Measurements from ENCODE around the gene TMEM171. TPM values are rescaled to one million over a fixed set of nuclear protein-coding genes. Genes with fewer than 3 reads are reported as not detected.

The TMEM171 gene
- total and polyA plus RNA-seq, 2 donors from 2014 or later, result 15.4 to 17.7 TPM

GRCh38 chr5:73154208-73155006, 34.0 kb downstream of the TMEM171 start:
- Histone ChIP-seq H3K9me3 (ENCODE audit: control insufficient read depth in 2 of 3, insufficient read depth in 1 of 3, low read length in 3 of 3) (no peaks in the 10 kb centered on the region), H3K4me1 (ENCODE audit: control insufficient read depth in 2 of 3, insufficient read depth in 2 of 3, low read depth in 1 of 3, low read length in 3 of 3) (peaks cover 0 to 48% (median 38%) of the 10 kb centered on the region in 3 donors), H3K27ac (ENCODE audit: low read depth in 2 of 2, low read length in 2 of 2) (peak overlapping the region; percentile 26 to 57), H3K27me3 (ENCODE audit: control insufficient read depth, insufficient read depth, low read length) (no peaks in the 10 kb centered on the region), H3K4me3 (ENCODE audit: low read length in 3 of 3) (no peak overlapping the region), H3K9ac (ENCODE audit: low read length in 3 of 3) (no peak overlapping the region), H3K36me3 (ENCODE audit: control insufficient read depth in 2 of 3, insufficient read depth in 3 of 3, low read length in 3 of 3) (no peaks in the 10 kb centered on the region)
- DNase-seq, result peak in 1 of 5 donors; percentile 45
- no peak for TF ChIP-seq CTCF (IDR thresholded peaks at IDR 0.05; ENCODE audit: borderline replicate concordance, extremely low read depth, insufficient read depth)
- FAIRE-seq, result no peak
- intact Hi-C loops (cut with DNase I), result no loop called here

- FAIRE-seq (no peak), DNase-seq (no peak)
- H3K27me3 ChIP-seq (ENCODE audit: control insufficient read depth, insufficient read depth, low read length), result no peaks in the 10 kb centered on the region
- no peaks in the 10 kb centered on the region for H3K9me3 ChIP-seq (ENCODE audit: control insufficient read depth in 2 of 3, insufficient read depth in 1 of 3, low read length in 3 of 3)
- H3K9ac ChIP-seq (ENCODE audit: low read length in 3 of 3), result no peak overlapping the region
- H3K27ac ChIP-seq (ENCODE audit: low read depth in 2 of 2, low read length in 2 of 2), result peak overlapping the region; percentile 32 to 40
- TF ChIP-seq CTCF (IDR thresholded peaks at IDR 0.05; ENCODE audit: borderline replicate concordance, extremely low read depth, insufficient read depth), result no peak
- no peak overlapping the region for H3K4me3 ChIP-seq (ENCODE audit: low read length in 3 of 3)
- intact Hi-C loops (cut with DNase I), result no loop called here
- peaks cover 0 to 48% (median 36%) of the 10 kb centered on the region in 3 donors for H3K4me1 ChIP-seq (ENCODE audit: control insufficient read depth in 2 of 3, insufficient read depth in 2 of 3, low read depth in 1 of 3, low read length in 3 of 3)
- no peaks in the 10 kb centered on the region for H3K36me3 ChIP-seq (ENCODE audit: control insufficient read depth in 2 of 3, insufficient read depth in 3 of 3, low read length in 3 of 3)
Observed at GRCh38 chr5:73155271-73156222, 35.2 kb downstream of the TMEM171 start.

GRCh38 chr5:73157414-73158303, 37.3 kb downstream of the TMEM171 start:
- Histone ChIP-seq H3K9ac (ENCODE audit: low read length in 3 of 3) (peak overlapping the region in 1 of 3 donors; percentile 14), H3K27ac (ENCODE audit: low read depth in 2 of 2, low read length in 2 of 2) (peak overlapping the region; percentile 80 to 83), H3K9me3 (ENCODE audit: control insufficient read depth in 2 of 3, insufficient read depth in 1 of 3, low read length in 3 of 3) (no peaks in the 10 kb centered on the region), H3K4me1 (ENCODE audit: control insufficient read depth in 2 of 3, insufficient read depth in 2 of 3, low read depth in 1 of 3, low read length in 3 of 3) (peaks cover 0 to 28% (median 21%) of the 10 kb centered on the region in 3 donors), H3K36me3 (ENCODE audit: control insufficient read depth in 2 of 3, insufficient read depth in 3 of 3, low read length in 3 of 3) (no peaks in the 10 kb centered on the region), H3K27me3 (ENCODE audit: control insufficient read depth, insufficient read depth, low read length) (no peaks in the 10 kb centered on the region), H3K4me3 (ENCODE audit: low read length in 3 of 3) (no peak overlapping the region)
- TF ChIP-seq CTCF (IDR thresholded peaks at IDR 0.05; ENCODE audit: borderline replicate concordance, extremely low read depth, insufficient read depth), result no peak
- FAIRE-seq, result no peak
- intact Hi-C loops (cut with DNase I), result no loop called here
- peak in 3 of 5 donors; percentile 63 to 77 (median 67) for DNase-seq

Measured in kidney (tissue), 14 donors.